GM06990 (cell line): ENCODE measurements around the gene CPVL.
"Not testable (repeated sequence)": the region's sequence is repeated elsewhere in the genome, so short reads cannot be mapped to it uniquely, and the experiment has no call there.

Experiments used
- DNase-seq: peaks from one replicate; pipeline ENCODE4 v3.0.0-alpha.2; 2011; ENCODE audit not compliant: insufficient read length; ENCODE audit errors: extremely low read depth
- H3K27me3 ChIP-seq: replicated peaks from 2 replicates; pipeline ENCODE4 v1.6.0; 2011; ENCODE audit warnings: low read length; ENCODE audit not compliant: control insufficient read depth, insufficient read depth
- H3K36me3 ChIP-seq: 2 replicates; pipeline ENCODE4 v1.5.1; 2011; ENCODE audit warnings: low read length; ENCODE audit not compliant: control insufficient read depth, insufficient read depth
- H3K4me3 ChIP-seq: replicated peaks from 2 replicates; pipeline ENCODE4 v1.5.1; 2011; ENCODE audit warnings: low read depth, mild to moderate bottlenecking, control low read depth, low read length
- CTCF ChIP-seq: IDR thresholded peaks from 2 replicates; pipeline ENCODE4 v1.5.1; 2011; ENCODE audit warnings: low read length, control low read depth, mild to moderate bottlenecking, inconsistent platforms; ENCODE audit not compliant: insufficient read depth, poor library complexity, severe bottlenecking

Gene CPVL

GRCh38 chr7:29116361-29117200 is 29.8 kb downstream of the CPVL start:
- TF ChIP-seq CTCF, result no peak
- Histone ChIP-seq H3K4me3 (no peak overlapping the region), H3K36me3 (no peaks in the 10 kb centered on the region), H3K27me3 (no peaks in the 10 kb centered on the region)
- no peak for DNase-seq

GRCh38 chr7:29115753-29116152 is 30.6 kb downstream of the CPVL start:
- no peaks in the 10 kb centered on the region; the same call in 1 of the 2 replicates for H3K27me3 ChIP-seq
- no peak for TF ChIP-seq CTCF

GRCh38 chr7:29115130-29115687 is 31.1 kb downstream of the CPVL start:
- Histone ChIP-seq H3K4me3 (no peak overlapping the region), H3K36me3 (no peaks in the 10 kb centered on the region), H3K27me3 (no peaks in the 10 kb centered on the region; the same call in 1 of the 2 replicates)
- no peak for DNase-seq
- TF ChIP-seq CTCF, result no peak

More at GRCh38 chr7:29115753-29116152, 30.6 kb downstream of the CPVL start:
- Histone ChIP-seq H3K4me3 (no peak overlapping the region), H3K36me3 (no peaks in the 10 kb centered on the region)
- no peak for DNase-seq

DNA sequence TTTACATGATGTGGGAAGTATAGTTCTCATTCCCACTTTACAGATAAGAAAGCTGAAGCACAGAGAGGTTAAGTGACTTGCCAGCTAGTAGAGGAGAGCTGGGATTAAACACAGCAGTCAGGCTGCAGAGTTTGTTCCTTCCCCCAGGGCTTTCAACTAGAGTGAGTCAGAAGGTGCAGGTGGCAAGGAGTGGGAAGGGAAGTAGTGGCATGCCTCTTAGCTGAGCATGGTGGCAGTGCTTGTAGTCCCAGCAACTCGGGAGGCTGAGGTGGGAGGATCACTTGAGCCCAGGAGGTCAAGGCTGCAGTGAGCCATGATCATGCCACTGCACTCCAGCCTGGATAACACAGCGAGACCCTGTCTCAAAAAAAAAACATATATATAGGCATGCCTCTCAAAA is 32.1 kb downstream of the CPVL start:
- H3K4me3 ChIP-seq, H3K27me3 ChIP-seq, DNase-seq, H3K36me3 ChIP-seq: not testable (repeated sequence)

DNA sequence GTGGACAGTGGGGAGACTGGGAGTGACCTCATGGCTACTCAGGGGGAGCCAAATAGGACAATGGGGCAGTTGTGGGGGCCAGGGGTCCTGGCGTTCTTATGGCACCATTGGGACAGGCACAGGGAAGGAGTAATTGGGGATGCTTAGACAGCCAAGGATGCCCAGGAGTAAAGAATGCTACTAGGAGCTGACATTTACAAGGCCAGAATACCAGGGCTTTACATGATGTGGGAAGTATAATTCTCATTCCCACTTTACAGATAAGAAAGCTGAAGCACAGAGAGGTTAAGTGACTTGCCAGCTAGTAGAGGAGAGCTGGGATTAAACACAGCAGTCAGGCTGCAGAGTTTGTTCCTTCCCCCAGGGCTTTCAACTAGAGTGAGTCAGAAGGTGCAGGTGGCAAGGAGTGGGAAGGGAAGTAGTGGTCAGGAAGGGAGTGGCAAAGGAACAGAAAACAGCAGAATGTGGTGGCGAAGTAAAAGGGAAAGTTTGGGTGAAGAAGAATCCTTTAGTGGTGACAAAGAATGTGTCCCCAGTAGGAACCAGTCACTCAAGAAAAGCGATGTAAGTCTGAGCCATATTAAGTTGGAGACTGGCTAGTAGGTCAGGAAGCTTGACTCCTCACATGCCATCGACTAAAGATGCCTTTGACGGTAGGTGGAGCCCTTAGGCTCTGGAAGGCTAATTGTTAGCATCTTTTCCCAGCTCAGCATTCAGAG is 32.8 kb downstream of the CPVL start:
- Histone ChIP-seq H3K27me3 (no peaks in the 10 kb centered on the region; the same call in 1 of the 2 replicates), H3K4me3 (no peak overlapping the region), H3K36me3 (no peaks in the 10 kb centered on the region)
- TF ChIP-seq CTCF, result no peak
- DNase-seq, result no peak

- no peak for DNase-seq
- no peak for TF ChIP-seq CTCF
- Histone ChIP-seq H3K27me3 (no peaks in the 10 kb centered on the region; the same call in 1 of the 2 replicates), H3K36me3 (no peaks in the 10 kb centered on the region), H3K4me3 (no peak overlapping the region)
Measured at GRCh38 chr7:29112721-29113120, 33.6 kb downstream of the CPVL start.
